Measurements from ENCODE around the gene NAA40. TPM values are rescaled to one million over a fixed set of nuclear protein-coding genes. Genes with fewer than 3 reads are reported as not detected.

Gene NAA40
- total RNA-seq = 12.1 and 13.7 TPM in 2 replicates

DNA sequence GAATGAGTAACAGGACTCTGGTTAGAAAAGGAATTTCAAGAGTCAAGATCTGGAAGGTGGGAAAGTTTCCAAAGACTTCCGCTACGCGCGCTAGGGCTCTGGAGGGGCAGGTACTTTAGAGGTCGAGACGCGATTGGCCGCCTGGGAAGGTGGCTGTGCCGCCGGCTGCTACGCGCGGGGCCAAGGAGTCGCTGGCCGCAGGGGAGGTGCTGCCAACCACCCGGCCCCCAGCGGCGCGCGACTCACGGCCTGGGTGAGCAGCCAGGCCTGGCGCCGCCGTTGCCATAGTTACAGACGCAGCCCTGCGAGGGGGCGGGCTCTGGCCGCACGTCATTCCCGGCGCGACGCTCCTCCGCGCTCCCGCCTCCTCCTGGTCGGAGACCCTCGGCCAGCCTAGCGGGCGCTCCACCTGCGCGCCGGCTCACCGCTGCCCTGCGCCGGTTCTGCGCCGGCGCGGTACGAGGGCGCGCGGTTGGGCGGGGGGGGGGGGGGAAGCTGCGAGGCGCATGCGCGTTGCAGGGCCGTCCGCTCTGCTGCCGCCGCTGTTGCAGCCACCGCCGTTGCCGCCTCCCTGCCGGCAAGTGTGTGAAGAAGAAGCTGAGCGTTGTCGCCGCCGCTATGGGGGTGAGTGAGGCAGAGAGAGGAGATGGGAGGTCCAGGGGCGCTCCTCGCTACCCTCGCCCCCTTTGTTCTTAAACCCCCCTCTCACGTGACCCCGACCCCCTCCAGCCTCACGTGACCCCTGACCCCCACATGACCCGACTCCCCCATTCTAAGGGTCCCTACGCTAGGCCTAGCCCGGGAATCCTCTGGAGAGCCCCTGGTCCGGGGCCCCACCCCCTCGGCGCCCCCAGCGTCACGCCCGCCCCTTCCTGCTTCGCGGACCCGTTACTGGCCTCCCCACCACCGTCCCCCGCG lies at the start of gene NAA40:
Gene NAA40, plus strand, starts transcription at position 524 of the 918 bp plus-strand sequence. Its CDS starts 95 bp downstream, at position 619.

DNA sequence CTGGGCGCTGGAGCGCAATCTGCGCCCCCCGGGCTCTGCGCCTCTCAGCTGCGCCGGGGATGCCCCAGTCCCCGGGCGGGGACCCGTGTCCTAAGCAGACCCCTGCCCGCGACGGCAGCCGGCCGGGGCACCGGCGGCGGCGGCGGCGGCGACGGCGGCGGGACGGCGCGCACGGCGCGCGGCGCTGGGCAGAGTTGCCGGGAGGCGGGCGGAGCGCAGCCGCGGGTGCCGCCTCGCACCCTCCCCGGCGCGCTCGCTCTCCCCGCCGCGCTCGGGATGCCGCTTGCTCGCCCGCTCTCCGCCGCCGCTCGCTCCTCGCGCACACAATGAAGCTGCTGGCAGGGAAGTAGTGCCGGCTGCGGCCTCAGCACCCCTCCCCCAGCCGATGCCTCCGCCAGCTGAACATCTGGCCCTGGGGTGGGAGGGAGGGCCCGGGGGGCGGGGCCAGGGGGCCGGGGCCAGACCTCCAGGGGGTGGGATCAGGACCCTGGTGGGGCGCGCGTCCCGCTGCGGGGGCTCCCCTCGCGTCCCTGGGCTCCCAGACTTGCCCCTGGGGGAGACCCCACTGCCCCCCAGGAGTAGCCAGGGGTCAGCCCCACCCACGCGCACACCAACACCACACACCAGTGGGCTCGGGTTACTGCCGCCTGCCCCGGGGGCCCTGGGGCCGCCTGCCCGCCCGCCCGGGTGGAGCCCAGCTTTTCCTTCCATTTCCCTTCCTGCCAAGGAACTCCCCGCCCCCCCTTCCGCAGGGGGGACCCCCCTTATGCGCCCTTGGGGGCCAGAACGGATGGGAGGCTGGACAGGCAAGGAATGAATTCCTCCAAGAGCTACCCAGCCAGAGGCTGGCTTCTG lies 21.7 kb upstream of the NAA40 start, which contains the start of gene RCOR2:
Gene RCOR2, minus strand, starts transcription at position 328 of the 855 bp plus-strand sequence. CDS start 708 bp downstream, outside the sequence.

DNA sequence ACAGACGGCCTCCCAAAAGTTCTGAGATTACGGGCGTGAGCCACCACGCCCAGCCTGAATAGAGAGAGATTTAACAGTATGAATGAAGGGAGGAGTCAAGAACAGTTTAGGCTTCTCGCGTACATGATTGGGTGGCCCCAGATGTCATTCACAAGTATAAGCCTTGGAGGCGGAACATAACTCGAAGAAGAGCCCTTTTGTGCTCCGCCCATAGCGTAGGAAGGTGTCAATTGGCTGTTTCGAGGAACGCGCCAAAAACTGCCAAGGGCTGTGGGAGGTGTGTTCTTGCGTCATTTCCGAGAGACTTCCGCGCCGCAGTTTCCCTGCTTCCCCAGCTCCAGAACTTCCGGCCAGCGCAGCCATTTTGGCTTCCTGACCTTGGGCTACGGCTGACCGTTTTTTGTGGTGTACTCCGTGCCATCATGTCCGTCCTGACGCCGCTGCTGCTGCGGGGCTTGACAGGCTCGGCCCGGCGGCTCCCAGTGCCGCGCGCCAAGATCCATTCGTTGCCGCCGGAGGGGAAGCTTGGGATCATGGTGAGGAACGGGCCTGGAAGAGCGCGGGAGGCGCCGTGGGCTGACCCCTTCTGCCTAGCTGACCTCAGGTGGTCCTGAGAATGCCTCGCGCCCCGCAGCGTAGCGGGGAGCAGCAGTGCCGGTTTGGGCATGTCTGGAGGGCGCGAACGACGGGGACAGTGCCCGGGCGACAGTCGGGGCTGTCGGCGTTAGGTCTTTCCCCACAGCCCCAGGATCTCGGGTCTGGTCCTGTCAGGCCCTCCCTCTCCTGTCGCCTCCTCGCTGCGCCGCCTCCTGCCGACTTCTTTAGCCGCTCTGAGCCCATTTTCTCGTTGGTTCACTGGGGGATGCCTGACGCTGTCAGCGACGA lies 35.7 kb downstream of the NAA40 start, which contains the start of gene COX8A:
Gene COX8A, plus strand, starts transcription at position 362 of the 885 bp plus-strand sequence. Its CDS starts 61 bp downstream, at position 423.

DNA sequence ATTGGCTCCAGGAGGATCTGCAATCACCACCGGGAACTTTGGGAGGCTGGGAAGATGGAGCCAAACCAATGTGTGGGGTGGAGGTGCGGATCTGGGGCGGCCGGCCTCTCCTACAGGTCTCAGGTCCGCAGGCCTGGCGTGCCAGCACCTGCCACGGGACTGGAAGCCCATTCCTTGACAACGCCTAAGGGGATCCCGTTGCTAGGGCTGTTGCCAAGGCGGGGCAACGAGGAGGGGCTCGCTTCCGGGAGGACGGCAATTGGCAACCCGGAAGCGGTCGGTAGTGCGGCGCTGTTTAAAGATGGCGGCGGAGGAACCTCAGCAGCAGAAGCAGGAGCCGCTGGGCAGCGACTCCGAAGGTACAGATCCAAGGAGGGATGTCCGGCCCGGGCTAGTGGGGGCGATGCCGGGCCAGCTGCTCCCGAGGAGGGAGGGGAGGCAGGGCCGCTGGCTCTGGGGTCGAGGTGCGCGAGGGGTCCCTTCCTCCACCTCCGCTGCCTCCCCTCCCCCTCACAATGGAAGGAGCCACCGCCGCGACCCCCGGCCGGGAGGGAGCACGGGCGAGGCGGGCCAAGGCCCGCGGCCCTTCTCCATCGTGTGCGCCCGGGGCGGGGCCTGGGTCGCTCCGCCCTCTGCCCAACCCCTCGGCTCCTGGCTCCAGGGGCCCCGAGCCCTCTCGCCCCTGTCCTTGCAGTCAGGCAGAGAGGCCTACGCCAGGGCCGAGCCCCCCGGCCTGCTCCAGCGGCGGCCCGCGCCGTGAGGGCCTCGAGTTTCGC lies 47.5 kb downstream of the NAA40 start, which contains the start of gene OTUB1:
Gene OTUB1, plus strand, starts transcription at position 283 of the 776 bp plus-strand sequence. Its CDS starts 19 bp downstream, at position 302.

Small RNA genes lying within 50 kb of the gene (small RNA-seq; reads per million reads assigned to genes)
- 0.26 reads per million for gene RNU6-45P

Other genes starting within 250 kb of the NAA40 start
- gene ZFTA, start 170.2 kb upstream of the NAA40 start, total RNA-seq = 25.2 and 27.9 TPM in 2 replicates
- 16.6 and 27.9 TPM in 2 replicates for gene SPINDOC, start 125.5 kb upstream of the NAA40 start, total RNA-seq
- 31.4 and 37.7 TPM in 2 replicates for gene MARK2, start 99.9 kb upstream of the NAA40 start, total RNA-seq
- gene RCOR2, start 21.8 kb upstream of the NAA40 start, total RNA-seq = 2.9 and 4.3 TPM in 2 replicates
- gene COX8A, start 35.6 kb downstream of the NAA40 start, total RNA-seq = 284 and 546 TPM in 2 replicates
- 33.8 and 51.9 TPM in 2 replicates for gene OTUB1, start 47.4 kb downstream of the NAA40 start, total RNA-seq
- not detected in 2 replicates for gene FLRT1, start 96.9 kb downstream of the NAA40 start, total RNA-seq
- gene MACROD1, start 227.1 kb downstream of the NAA40 start, total RNA-seq = 7.2 and 19.6 TPM in 2 replicates
- gene STIP1, start 247.2 kb downstream of the NAA40 start, total RNA-seq = 57.3 and 97.9 TPM in 2 replicates

Measured in placental epithelial cell (primary cell).